Esophagus muscularis mucosa (tissue), 4 donors: ENCODE results near the gene FAM156B. TPM values are rescaled to one million over a fixed set of nuclear protein-coding genes. Genes with fewer than 3 reads are reported as not detected.
A peak's percentile ranks its signal among the peaks of the same experiment; 100 is the strongest.
"Not testable (repeated sequence)": the region's sequence is repeated elsewhere in the genome, so short reads cannot be mapped to it uniquely, and the experiment has no call there.

Experiments used
- DNase-seq: peaks from one replicate; pipeline ENCODE4 v3.0.0-alpha.2; 2017; ENCODE audit errors: extremely low spot score
- H3K27ac ChIP-seq, 4 donors: fragments of 200-600 bp; sonication (generic); replicated peaks in 1 of 4; 1 replicate in 3 of 4; 2 replicates in 1 of 4; pipeline ENCODE4 v1.5.1; 2016 to 2019; ENCODE audit warnings: mild to moderate bottlenecking in 1 of 4
- H3K27me3 ChIP-seq, 4 donors: fragments of 200-600 bp; sonication (generic); one replicate each; pipeline versions ENCODE4 v1.5.1 to v1.6.0; 2016 to 2019
- H3K36me3 ChIP-seq, 4 donors: fragments of 200-600 bp; sonication (generic); one replicate each; pipeline ENCODE4 v1.5.1; 2016 to 2019
- H3K4me1 ChIP-seq, 4 donors: fragments of 200-600 bp; sonication (generic); one replicate each; pipeline ENCODE4 v1.5.1; 2016 to 2019
- H3K4me3 ChIP-seq, 4 donors: fragments of 200-600 bp; sonication (generic); 1 replicate in 2 of 4; 2 replicates in 2 of 4; pipeline ENCODE4 v1.5.1; 2016 to 2019; ENCODE audit warnings: mild to moderate bottlenecking in 4 of 4, moderate library complexity in 1 of 4
- H3K9me3 ChIP-seq, 4 donors: fragments of 200-600 bp; sonication (generic); 1 replicate in 3 of 4; 2 replicates in 1 of 4; pipeline ENCODE4 v1.5.1; 2016 to 2019
- CTCF ChIP-seq, 3 experiments: fragments of 200-600 bp in 2 of 3; fragments of 450-650 bp in 1 of 3; sonication (generic) in 2 of 3; IDR thresholded peaks; one replicate each; pipeline ENCODE4 v1.5.1; 2017 to 2019; ENCODE audit warnings: antibody characterized with exemption in 3 of 3, mild to moderate bottlenecking in 2 of 3, moderate library complexity in 1 of 3
- EP300 ChIP-seq: sonication (generic); formaldehyde crosslinking; IDR thresholded peaks from one replicate; pipeline ENCODE4 v1.6.1; 2017; ENCODE audit warnings: antibody characterized with exemption
- POLR2A ChIP-seq: fragments of 450-650 bp; IDR thresholded peaks from one replicate; pipeline ENCODE4 v1.6.1; 2017; ENCODE audit warnings: antibody characterized with exemption, moderate library complexity, mild to moderate bottlenecking, low read depth
- POLR2AphosphoS5 ChIP-seq, 2 donors: sonication (generic); formaldehyde crosslinking; IDR thresholded peaks; one replicate each; pipeline ENCODE4 v1.6.1; 2017; ENCODE audit warnings: antibody characterized with exemption in 2 of 2
- WGBS: methylation state at CpG from one replicate; pipeline ENCODE4 v1.1.5; 2018; 5-methylcytosine and 5-hydroxymethylcytosine counted together
- intact Hi-C: fragments of 100-400 bp; cut with DNase I; formaldehyde crosslinking; loops from one replicate; pipeline ENCODE4 v1.15.1; 2023
- total RNA-seq, 4 donors: library from RNA; depleted of rRNA; stranded (reverse); fragments of >200 nt; gene quantifications; one replicate each; pipeline versions ENCODE4 v1.1.0 to v1.2.1, GENCODE V29; 2016

The FAM156B gene
- total RNA-seq, 4 donors from 2014 or later: 11.9 to 23.4 (median 14.9) TPM

GRCh38 chrX:52907900-52908299, 10.8 kb downstream of the FAM156B start:
- DNase-seq, H3K9me3 ChIP-seq, intact Hi-C loops, H3K36me3 ChIP-seq, H3K27me3 ChIP-seq, H3K27ac ChIP-seq, H3K4me1 ChIP-seq, H3K4me3 ChIP-seq: not testable (repeated sequence)
- no CpG with 5 or more reads among the region's 17 CpGs for WGBS

DNA sequence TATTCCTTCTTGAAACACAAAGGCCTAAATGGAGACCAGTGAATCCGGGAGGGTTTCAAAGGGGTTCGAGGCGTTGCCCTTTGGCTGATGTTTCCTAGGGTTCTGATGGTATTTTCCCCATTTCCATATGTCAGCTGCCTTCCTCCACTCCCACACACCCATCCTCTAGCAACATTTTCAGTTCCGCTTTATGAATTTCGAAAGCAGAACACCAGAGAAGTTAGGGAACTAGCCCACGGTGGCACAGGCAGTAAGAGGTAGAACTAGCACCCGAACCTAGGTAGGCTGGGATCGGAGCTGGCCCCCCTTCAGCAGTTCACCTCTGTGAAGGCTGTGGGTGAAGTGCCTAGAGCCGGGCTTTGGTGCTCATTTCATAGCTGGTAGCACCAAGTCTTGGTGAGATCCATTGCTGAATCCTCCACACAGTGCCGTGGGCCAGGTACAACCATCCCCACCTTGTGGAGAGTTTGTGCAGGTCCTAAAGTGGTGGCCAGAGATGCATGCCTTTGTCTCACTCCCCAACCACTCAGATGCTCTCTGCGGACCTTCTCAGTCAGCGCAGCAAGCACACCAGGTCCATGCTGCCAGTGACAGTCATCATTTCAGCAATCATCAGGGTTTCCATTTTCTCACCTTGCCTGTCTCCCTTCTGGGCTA, 12.3 kb downstream of the FAM156B start:
- intact Hi-C loops, DNase-seq: not testable (repeated sequence)
- WGBS: no CpG with 5 or more reads among the region's 12 CpGs

DNA sequence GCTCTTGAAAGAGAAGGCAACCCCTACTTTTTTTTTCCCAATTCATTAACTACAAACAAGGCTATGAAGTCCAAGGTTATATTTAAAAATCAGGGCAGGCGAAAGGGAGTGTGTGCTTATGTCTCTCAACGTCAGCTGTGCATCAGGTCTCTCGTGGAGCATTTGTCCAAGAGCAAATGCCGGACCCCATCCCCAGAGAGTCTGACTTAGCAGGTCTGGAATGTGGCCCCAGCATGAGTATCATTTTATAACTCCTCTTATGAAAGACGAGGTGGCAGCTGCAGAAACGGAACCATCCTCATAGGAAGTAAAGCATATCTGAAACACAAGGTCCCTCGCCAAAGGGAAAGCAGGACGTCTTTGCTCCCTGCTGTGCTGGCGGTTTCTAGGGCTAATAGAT, 16.6 kb downstream of the FAM156B start:
- H3K27me3 ChIP-seq, DNase-seq, H3K4me1 ChIP-seq, H3K4me3 ChIP-seq, H3K9me3 ChIP-seq, H3K27ac ChIP-seq, intact Hi-C loops, H3K36me3 ChIP-seq: not testable (repeated sequence)
- no CpG with 5 or more reads among the region's 9 CpGs for WGBS

More for the DNA sequence above, 12.3 kb downstream of the FAM156B start:
- not testable (repeated sequence) for H3K4me3 ChIP-seq, H3K27ac ChIP-seq, H3K4me1 ChIP-seq, H3K27me3 ChIP-seq, H3K9me3 ChIP-seq, H3K36me3 ChIP-seq

GRCh38 chrX:52914704-52915103, 17.6 kb downstream of the FAM156B start:
- no CpG with 5 or more reads among the region's 3 CpGs for WGBS
- intact Hi-C loops, H3K4me3 ChIP-seq, DNase-seq, H3K36me3 ChIP-seq, H3K27ac ChIP-seq, H3K9me3 ChIP-seq, H3K27me3 ChIP-seq, H3K4me1 ChIP-seq: not testable (repeated sequence)

DNA sequence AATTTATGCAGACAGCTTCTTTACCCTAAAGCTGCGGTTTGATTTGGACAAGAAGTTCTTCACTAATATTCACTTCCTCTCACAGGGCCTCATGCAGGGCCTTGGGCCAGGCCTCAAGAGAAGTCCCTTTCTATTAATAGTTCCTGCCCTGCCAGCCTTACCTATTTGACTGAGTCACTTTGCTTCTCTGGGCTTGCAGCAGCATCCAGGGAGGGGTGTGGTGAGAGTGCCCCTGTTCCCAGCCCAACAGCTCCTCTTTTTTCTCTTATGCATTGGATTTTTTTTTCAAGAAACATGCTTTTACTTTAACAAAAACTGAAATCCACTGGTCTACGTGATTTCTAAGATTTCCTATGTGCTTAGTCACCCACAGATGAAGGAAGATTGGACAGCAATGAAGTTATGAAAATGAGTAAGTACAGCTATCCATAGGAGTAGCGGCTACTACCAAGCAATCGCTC, 26.7 kb downstream of the FAM156B start:
- intact Hi-C loops: no loop called here
- H3K27ac ChIP-seq: peak overlapping the region; percentile 36 to 68 (median 52)
- H3K9me3 ChIP-seq: no peaks in the 10 kb centered on the region
- H3K36me3 ChIP-seq: no peaks in the 10 kb centered on the region
- DNase-seq: no peak
- no peak overlapping the region for H3K4me3 ChIP-seq
- 41% methylated on average over 4 of the region's 4 CpGs for WGBS
- H3K4me1 ChIP-seq: peaks cover 3 to 26% (median 16%) of the 10 kb centered on the region in 4 donors
- TF ChIP-seq POLR2AphosphoS5 (IDR thresholded peaks at IDR 0.05) (no peak), POLR2A (no peak), EP300 (no peak), CTCF (IDR thresholded peaks at IDR 0.05) (no peak)
- no peaks in the 10 kb centered on the region for H3K27me3 ChIP-seq

DNA sequence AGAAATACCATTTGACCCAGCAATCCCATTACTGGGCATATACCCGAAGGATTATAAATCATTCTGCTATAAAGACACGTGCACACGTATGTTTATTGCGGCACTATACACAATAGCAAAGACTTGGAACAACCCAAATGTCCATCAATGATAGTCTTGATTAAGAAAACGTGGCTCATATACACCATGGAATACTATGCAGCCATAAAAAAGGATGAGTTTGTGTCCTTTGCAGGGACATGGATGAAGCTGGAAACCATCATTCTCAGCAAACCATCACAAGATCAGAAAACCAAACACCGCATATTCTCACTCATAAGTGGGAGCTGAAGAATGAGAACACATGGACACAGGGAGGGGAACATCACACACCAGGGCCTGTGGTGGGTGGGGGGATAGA, 33.1 kb downstream of the FAM156B start:
- H3K36me3 ChIP-seq, H3K4me3 ChIP-seq, H3K9me3 ChIP-seq, H3K27me3 ChIP-seq, intact Hi-C loops, DNase-seq, H3K27ac ChIP-seq, H3K4me1 ChIP-seq: not testable (repeated sequence)
- 84% methylated on average over 6 of the region's 6 CpGs for WGBS

DNA sequence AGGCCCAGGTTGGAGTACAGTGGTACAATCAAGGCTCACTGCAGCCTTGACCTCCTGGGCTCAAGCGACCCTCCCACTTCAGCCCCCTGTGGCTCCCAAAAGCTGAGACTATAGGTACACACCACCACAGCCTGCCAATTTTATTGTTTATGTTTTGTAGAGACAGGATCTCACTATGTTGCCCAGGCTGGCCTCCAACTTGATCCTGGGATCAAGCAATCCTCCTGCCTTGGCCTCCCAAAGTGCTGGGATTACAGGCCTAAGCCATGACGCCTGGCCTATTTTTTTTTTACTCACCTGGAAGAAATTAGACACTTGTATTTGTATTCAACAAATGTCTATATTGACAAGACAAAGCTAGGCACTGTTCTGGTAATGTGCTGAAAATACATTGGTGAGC, 36.1 kb downstream of the FAM156B start:
- WGBS: 89% methylated on average over 2 of the region's 2 CpGs
- no peak for DNase-seq
- Histone ChIP-seq H3K27me3 (no peaks in the 10 kb centered on the region), H3K27ac (no peak overlapping the region), H3K36me3 (no peaks in the 10 kb centered on the region), H3K4me3 (no peak overlapping the region), H3K9me3 (no peaks in the 10 kb centered on the region), H3K4me1 (peaks cover 0 to 6% (median 5%) of the 10 kb centered on the region in 4 donors)
- no peak for TF ChIP-seq CTCF (IDR thresholded peaks at IDR 0.05)
- TF ChIP-seq POLR2AphosphoS5 (IDR thresholded peaks at IDR 0.05): no peak
- TF ChIP-seq POLR2A: no peak
- no peak for TF ChIP-seq EP300
- intact Hi-C loops: no loop called here
